HEK293 (cell line): ENCODE data around the gene THUMPD2.

Experiments
- CTCF ChIA-PET: fragments of 350-600 bp; formaldehyde crosslinking; extraction: SDS; loops from one replicate; lab custom pipeline; 2021; ENCODE audit warnings: antibody characterized with exemption; lab: Yijun Ruan, JAX
- POLR2A ChIA-PET: fragments of 300-600 bp; formaldehyde crosslinking; extraction: SDS; loops from one replicate; lab custom pipeline; 2020; ENCODE audit warnings: antibody characterized with exemption, inconsistent platforms; lab: Yijun Ruan, JAX
- H3K27ac ChIP-seq: fragments of 200-500 bp; sonication (Bioruptor generic); 2 replicates; pipeline ENCODE4 v1.5.1; 2014; ENCODE audit warnings: low read depth, low read length, control low read depth, inconsistent platforms; ENCODE audit errors: extremely low read depth
- H3K36me3 ChIP-seq, 2 experiments: fragments of 200-500 bp in 1 of 2; sonication (Bioruptor generic) in 1 of 2; 1 replicate in 1 of 2; 2 replicates in 1 of 2; pipeline ENCODE4 v1.5.1; 2014 to 2017; ENCODE audit warnings: inconsistent platforms in 2 of 2, low read length in 2 of 2; ENCODE audit not compliant: control insufficient read depth in 2 of 2, insufficient read depth in 1 of 2
- H3K4me1 ChIP-seq: fragments of 200-500 bp; sonication (Bioruptor generic); 2 replicates; pipeline ENCODE4 v1.5.1; 2014; ENCODE audit warnings: mild to moderate bottlenecking, low read length, inconsistent platforms; ENCODE audit not compliant: control insufficient read depth, insufficient read depth
- H3K4me3 ChIP-seq: 2 replicates; pipeline ENCODE4 v1.5.1; 2011; ENCODE audit warnings: low read depth, mild to moderate bottlenecking, control low read depth, low read length, moderate library complexity
- H3K9me3 ChIP-seq: fragments of 200-500 bp; sonication (Bioruptor generic); 2 replicates; pipeline ENCODE4 v1.5.1; 2014; ENCODE audit warnings: low read depth, low read length, inconsistent platforms; ENCODE audit not compliant: control insufficient read depth, insufficient read depth
- EGR2 ChIP-seq: fragments of 450-650 bp; formaldehyde crosslinking; IDR thresholded peaks from 2 replicates; pipeline ENCODE4 v1.5.1; 2016; ENCODE audit warnings: low read depth, missing biosample characterization, missing genetic modification characterization
- HOXA7 ChIP-seq: sonication (generic); formaldehyde crosslinking; IDR thresholded peaks from 2 replicates; pipeline ENCODE4 v1.8.1; 2022; ENCODE audit warnings: missing genetic modification reagents, borderline replicate concordance
- IKZF3 ChIP-seq: fragments of 450-650 bp; IDR thresholded peaks from 2 replicates; pipeline ENCODE4 v1.5.0; 2018; ENCODE audit warnings: missing biosample characterization, mild to moderate bottlenecking, missing genetic modification characterization, moderate library complexity
- ZBTB1 ChIP-seq: fragments of 450-650 bp; formaldehyde crosslinking; IDR thresholded peaks from 2 replicates; pipeline ENCODE4 v1.5.1; 2016; ENCODE audit warnings: missing biosample characterization, missing genetic modification characterization
- ZBTB17 ChIP-seq: fragments of 450-650 bp; formaldehyde crosslinking; IDR thresholded peaks from 2 replicates; pipeline ENCODE4 v1.5.1; 2016; ENCODE audit warnings: missing biosample characterization, missing genetic modification characterization
- ZNF121 ChIP-seq: fragments of 450-650 bp; formaldehyde crosslinking; IDR thresholded peaks from 2 replicates; pipeline ENCODE4 v1.5.1; 2016; ENCODE audit warnings: missing biosample characterization, missing genetic modification characterization
- ZNF146 ChIP-seq: fragments of 450-650 bp; formaldehyde crosslinking; IDR thresholded peaks from 2 replicates; pipeline ENCODE4 v1.5.1; 2016; ENCODE audit warnings: missing biosample characterization, missing genetic modification characterization
- ZNF292 ChIP-seq: fragments of 450-650 bp; formaldehyde crosslinking; IDR thresholded peaks from 2 replicates; pipeline ENCODE4 v1.5.1; 2016; ENCODE audit warnings: low read depth, missing biosample characterization, missing genetic modification characterization, borderline replicate concordance
- ZNF521 ChIP-seq: fragments of 450-650 bp; formaldehyde crosslinking; IDR thresholded peaks from 2 replicates; pipeline ENCODE4 v1.5.1; 2017; ENCODE audit warnings: missing biosample characterization, mild to moderate bottlenecking, missing genetic modification characterization
- ZNF623 ChIP-seq: fragments of 450-650 bp; formaldehyde crosslinking; IDR thresholded peaks from 2 replicates; pipeline ENCODE4 v1.5.1; 2016; ENCODE audit warnings: missing biosample characterization, missing genetic modification characterization
- ZNF747 ChIP-seq: fragments of 450-650 bp; formaldehyde crosslinking; IDR thresholded peaks from 2 replicates; pipeline ENCODE4 v1.5.1; 2016; ENCODE audit warnings: missing biosample characterization, missing genetic modification characterization
- ZNF768 ChIP-seq: fragments of 450-650 bp; formaldehyde crosslinking; IDR thresholded peaks from 2 replicates; pipeline ENCODE4 v1.5.1; 2018; ENCODE audit warnings: missing biosample characterization, mild to moderate bottlenecking, missing genetic modification characterization
- TF ChIP-seq, protein P1 (sequence below): fragments of 450-650 bp; formaldehyde crosslinking; optimal IDR thresholded peaks from 2 replicates; pipeline ENCODE3; 2016; ENCODE audit warnings: missing biosample characterization, mild to moderate bottlenecking, missing genetic modification characterization
- TF ChIP-seq, protein P2 (sequence below): fragments of 450-650 bp; formaldehyde crosslinking; IDR thresholded peaks from 2 replicates; pipeline ENCODE4 v1.5.1; 2016; ENCODE audit warnings: missing biosample characterization, missing genetic modification characterization
- TF ChIP-seq, protein P3 (sequence below): sonication (generic); formaldehyde crosslinking; IDR thresholded peaks from 2 replicates; pipeline ENCODE4 v1.8.1; 2022; ENCODE audit warnings: mild to moderate bottlenecking, moderate library complexity, missing genetic modification reagents
- TF ChIP-seq, protein P4 (sequence below): fragments of 450-650 bp; formaldehyde crosslinking; IDR thresholded peaks from 2 replicates; pipeline ENCODE4 v1.5.0; 2017; ENCODE audit warnings: missing biosample characterization, missing genetic modification characterization, borderline replicate concordance
- TF ChIP-seq, protein P5 (sequence below): fragments of 450-650 bp; formaldehyde crosslinking; IDR thresholded peaks from 2 replicates; pipeline ENCODE4 v1.5.1; 2016; ENCODE audit warnings: missing biosample characterization, missing genetic modification characterization

Gene THUMPD2

DNA sequence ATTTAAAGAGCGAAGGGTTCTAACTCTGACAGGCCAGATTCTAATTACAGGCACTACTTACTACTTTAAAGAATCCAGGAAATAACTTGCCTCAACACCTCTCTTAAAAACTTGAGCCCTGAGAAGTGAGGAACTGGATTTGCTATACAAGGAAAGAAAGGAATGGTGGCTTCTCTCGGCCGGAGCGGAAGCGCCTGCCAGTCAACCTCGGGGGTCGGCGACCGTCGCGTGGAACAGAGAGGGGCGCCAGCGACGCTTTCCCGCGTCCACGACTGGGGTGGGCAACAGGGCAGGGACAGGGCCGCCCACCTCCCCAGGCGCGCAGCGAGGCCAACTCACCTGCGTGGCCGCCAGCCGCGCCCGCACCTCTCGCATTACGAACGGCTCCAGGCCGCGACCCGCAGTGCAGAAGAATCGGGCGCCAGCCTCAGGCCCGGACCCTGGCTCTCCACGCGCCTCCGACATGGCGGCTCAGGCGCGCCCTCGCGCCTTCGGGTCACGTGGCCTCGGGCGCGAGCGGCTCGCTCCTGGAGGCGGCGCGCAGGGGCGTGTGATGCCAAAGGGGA is at the start of gene THUMPD2 (continued):
- TF ChIP-seq HOXA7: no peak
- TF ChIP-seq, protein P1, sequence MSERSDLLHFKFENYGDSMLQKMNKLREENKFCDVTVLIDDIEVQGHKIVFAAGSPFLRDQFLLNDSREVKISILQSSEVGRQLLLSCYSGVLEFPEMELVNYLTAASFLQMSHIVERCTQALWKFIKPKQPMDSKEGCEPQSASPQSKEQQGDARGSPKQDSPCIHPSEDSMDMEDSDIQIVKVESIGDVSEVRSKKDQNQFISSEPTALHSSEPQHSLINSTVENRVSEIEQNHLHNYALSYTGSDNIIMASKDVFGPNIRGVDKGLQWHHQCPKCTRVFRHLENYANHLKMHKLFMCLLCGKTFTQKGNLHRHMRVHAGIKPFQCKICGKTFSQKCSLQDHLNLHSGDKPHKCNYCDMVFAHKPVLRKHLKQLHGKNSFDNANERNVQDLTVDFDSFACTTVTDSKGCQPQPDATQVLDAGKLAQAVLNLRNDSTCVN: peak; percentile 96
- TF ChIP-seq, protein P2, sequence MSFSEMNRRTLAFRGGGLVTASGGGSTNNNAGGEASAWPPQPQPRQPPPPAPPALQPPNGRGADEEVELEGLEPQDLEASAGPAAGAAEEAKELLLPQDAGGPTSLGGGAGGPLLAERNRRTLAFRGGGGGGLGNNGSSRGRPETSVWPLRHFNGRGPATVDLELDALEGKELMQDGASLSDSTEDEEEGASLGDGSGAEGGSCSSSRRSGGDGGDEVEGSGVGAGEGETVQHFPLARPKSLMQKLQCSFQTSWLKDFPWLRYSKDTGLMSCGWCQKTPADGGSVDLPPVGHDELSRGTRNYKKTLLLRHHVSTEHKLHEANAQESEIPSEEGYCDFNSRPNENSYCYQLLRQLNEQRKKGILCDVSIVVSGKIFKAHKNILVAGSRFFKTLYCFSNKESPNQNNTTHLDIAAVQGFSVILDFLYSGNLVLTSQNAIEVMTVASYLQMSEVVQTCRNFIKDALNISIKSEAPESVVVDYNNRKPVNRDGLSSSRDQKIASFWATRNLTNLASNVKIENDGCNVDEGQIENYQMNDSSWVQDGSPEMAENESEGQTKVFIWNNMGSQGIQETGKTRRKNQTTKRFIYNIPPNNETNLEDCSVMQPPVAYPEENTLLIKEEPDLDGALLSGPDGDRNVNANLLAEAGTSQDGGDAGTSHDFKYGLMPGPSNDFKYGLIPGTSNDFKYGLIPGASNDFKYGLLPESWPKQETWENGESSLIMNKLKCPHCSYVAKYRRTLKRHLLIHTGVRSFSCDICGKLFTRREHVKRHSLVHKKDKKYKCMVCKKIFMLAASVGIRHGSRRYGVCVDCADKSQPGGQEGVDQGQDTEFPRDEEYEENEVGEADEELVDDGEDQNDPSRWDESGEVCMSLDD: 0 out of 2 replicates have a peak, but pooled peaks have one; percentile 49
- no peak for TF ChIP-seq ZNF623
- TF ChIP-seq, protein P3, sequence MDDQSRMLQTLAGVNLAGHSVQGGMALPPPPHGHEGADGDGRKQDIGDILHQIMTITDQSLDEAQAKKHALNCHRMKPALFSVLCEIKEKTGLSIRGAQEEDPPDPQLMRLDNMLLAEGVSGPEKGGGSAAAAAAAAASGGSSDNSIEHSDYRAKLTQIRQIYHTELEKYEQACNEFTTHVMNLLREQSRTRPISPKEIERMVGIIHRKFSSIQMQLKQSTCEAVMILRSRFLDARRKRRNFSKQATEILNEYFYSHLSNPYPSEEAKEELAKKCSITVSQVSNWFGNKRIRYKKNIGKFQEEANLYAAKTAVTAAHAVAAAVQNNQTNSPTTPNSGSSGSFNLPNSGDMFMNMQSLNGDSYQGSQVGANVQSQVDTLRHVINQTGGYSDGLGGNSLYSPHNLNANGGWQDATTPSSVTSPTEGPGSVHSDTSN: 0 out of 2 replicates have a peak, but pooled peaks have one; percentile 69
- TF ChIP-seq ZBTB17: peak; percentile 56; the same call in 1 of the 2 replicates

DNA sequence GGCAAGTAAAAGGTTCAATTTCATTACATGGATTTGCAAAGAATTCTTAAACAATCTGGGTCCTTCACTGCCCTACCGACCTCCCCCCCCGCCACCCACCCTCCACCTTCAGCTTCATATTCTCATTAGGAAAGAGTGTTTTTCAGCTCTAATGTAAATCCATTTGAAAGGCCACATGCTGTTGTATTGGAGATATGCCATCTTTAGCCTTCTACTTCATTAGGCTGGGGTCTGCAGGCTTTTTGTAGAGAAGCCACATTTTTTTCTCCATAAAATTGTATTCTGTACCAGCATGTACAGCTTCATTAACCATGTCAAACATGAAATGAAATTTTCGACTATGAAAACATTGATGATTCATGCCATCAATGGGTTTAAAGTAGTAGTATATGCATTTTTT is 42.8 kb upstream of the THUMPD2 start:
- ChIA-PET CTCF (no interaction called here), POLR2A (no interaction called here)
- Histone ChIP-seq H3K27ac (no peak overlapping the region), H3K4me1 (no peaks in the 10 kb centered on the region), H3K4me3 (no peak overlapping the region), H3K36me3 (no peaks in the 10 kb centered on the region), H3K9me3 (no peaks in the 10 kb centered on the region)
- TF ChIP-seq, protein P4, sequence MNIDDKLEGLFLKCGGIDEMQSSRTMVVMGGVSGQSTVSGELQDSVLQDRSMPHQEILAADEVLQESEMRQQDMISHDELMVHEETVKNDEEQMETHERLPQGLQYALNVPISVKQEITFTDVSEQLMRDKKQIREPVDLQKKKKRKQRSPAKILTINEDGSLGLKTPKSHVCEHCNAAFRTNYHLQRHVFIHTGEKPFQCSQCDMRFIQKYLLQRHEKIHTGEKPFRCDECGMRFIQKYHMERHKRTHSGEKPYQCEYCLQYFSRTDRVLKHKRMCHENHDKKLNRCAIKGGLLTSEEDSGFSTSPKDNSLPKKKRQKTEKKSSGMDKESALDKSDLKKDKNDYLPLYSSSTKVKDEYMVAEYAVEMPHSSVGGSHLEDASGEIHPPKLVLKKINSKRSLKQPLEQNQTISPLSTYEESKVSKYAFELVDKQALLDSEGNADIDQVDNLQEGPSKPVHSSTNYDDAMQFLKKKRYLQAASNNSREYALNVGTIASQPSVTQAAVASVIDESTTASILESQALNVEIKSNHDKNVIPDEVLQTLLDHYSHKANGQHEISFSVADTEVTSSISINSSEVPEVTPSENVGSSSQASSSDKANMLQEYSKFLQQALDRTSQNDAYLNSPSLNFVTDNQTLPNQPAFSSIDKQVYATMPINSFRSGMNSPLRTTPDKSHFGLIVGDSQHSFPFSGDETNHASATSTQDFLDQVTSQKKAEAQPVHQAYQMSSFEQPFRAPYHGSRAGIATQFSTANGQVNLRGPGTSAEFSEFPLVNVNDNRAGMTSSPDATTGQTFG (tag by site-specific recombination): no peak
- no peak for TF ChIP-seq ZNF292 (tag by site-specific recombination)
- TF ChIP-seq ZBTB1 (tag by site-specific recombination): no peak
- TF ChIP-seq ZNF768 (tag by site-specific recombination): no peak
- TF ChIP-seq ZNF146 (tag by site-specific recombination): no peak
- no peak for TF ChIP-seq ZNF747
- TF ChIP-seq, protein P5, sequence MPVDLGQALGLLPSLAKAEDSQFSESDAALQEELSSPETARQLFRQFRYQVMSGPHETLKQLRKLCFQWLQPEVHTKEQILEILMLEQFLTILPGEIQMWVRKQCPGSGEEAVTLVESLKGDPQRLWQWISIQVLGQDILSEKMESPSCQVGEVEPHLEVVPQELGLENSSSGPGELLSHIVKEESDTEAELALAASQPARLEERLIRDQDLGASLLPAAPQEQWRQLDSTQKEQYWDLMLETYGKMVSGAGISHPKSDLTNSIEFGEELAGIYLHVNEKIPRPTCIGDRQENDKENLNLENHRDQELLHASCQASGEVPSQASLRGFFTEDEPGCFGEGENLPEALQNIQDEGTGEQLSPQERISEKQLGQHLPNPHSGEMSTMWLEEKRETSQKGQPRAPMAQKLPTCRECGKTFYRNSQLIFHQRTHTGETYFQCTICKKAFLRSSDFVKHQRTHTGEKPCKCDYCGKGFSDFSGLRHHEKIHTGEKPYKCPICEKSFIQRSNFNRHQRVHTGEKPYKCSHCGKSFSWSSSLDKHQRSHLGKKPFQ (tag by site-specific recombination): no peak

DNA sequence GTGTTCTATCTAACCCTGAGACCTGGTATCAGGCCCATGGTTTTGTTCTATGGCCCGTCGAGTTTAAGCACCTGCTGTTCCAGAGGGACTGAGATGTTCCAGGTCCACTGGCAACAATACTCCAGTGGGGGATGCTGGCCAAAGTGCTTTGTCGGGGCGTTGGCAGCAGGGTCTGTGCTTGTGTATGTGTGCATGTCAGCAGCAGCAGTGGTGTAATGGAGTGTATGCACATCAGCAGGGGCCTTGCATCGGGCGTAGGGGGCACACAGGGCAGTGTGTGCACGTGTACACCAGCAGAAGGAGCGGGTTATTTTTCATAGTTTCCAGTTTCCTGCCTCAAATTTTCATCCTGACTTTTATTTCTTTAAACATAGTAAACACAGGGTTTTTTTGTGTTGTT is 37.8 kb upstream of the THUMPD2 start:
- TF ChIP-seq ZNF121 (tag by site-specific recombination): no peak
- TF ChIP-seq IKZF3 (tag by site-specific recombination): no peak
- no peak for TF ChIP-seq ZNF521
- no peak for TF ChIP-seq EGR2 (tag by site-specific recombination)
- Histone ChIP-seq H3K9me3 (no peaks in the 10 kb centered on the region), H3K27ac (no peak overlapping the region), H3K4me3 (no peak overlapping the region), H3K36me3 (no peaks in the 10 kb centered on the region), H3K4me1 (no peaks in the 10 kb centered on the region)
- CTCF ChIA-PET: no interaction called here
- POLR2A ChIA-PET: no interaction called here
